Endothelial cell of coronary artery (primary cell): Measurements from ENCODE around the gene ATP8A1. TPM values are rescaled to one million over a fixed set of nuclear protein-coding genes. Genes with fewer than 3 reads are reported as not detected.

Source experiments
- total RNA-seq: library from RNA; depleted of rRNA; stranded (reverse); fragments of >200 nt; gene quantifications from 2 replicates; pipeline ENCODE4 v1.2.3, GENCODE V29; 2014

ATP8A1 gene
- 9.4 and 27.2 TPM in 2 replicates for total RNA-seq

DNA sequence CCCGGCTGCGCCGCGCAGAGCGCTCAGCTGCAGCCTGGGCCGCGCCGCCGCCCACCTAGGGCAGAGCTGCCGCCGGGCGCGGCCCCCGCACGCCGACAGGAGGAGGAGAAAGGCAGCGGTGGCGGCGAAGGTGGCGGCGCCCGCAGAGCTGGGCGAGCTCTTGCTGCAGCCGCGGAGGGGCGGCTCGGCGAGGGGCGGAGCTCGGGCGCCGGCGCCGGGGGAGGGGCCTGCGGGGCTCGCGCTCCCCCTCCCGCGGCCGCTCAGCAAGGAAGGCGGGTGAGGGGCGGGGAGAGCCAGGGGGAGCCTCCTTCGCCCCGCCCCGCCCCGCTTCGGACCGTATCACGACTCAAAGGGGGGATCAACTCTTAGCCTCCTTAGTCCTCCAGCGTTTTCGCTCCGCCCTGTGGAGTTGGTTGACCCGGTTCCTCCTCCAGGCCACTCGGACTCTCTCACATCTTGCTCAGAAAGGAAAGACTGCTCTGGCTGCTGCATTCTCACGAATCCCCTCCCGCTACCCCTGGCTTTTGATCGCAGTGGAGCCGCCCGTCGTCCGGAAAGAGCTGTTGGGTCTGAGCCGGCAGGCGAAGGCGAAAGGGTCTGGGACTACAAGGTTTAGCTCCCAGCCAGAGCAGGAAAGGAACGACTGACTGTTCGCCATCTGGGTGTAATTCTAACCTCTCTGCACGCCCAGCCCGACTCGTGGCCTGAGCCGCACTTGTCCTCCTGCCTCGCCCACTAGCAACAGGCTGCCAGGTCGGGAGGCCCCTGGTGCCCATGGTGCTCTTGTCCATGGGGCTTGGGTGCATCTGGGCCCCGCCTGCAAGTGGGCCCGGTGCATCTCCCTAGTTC lies at the start of gene ATP8A1:
ATP8A1 (minus strand) TSS at position 162 of the 849 bp plus-strand sequence. CDS start 232 bp downstream, outside the sequence.

GRCh38 chr4:42396752-42397634 lies 259.9 kb downstream of the ATP8A1 start, which contains the start of gene SHISA3:
TSS of gene SHISA3 (plus strand) at chr4:42397488. CDS start at chr4:42398057, 569 bp downstream.

Other genes starting within 250 kb of the ATP8A1 start
- gene GRXCR1, start 235.6 kb upstream of the ATP8A1 start, total RNA-seq: not detected in 2 replicates